ENCODE data around the gene PRELP.

PRELP gene

DNA sequence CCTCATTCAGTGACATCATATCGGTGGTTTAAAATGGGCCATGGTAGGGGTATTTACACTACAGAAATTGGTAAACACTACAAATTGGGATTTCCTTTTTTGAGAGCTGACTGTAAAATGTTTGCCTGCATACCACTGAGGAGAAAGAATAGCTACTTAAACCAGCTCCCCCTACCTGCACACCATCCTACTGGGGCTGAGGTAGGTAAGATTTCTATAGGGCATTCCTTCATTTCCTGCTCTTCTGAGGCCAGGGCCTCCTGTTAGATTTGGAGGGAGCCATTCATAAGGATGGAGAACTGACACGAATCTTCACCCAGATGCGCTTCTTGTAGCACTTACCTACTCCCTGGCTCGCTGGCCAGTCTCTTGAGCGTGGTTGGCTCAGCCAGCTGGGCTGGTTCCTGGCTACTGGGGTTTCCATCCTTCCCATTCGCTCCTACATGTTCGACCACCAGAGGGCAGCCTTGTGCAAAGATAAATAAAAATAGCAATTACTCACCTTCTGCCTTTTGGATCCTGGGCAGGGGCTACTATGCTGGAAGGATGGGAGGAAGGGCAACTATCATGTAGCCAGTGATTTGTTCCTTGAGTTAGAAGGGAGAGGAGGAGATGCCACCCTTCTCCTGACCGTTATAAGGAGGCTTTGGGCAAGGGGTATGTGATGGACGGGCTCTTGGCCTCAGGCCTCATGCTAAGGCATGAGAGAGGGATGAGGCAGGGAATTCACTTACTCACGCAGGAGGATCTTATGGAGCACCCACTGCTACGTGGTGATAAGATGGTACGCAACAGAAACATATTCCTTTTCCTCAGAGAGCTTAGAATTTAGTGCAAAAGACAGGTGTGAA lies 29.0 kb downstream of the PRELP start (continued):
- TF ChIP-seq BCL11A (tag by site-specific recombination; IDR thresholded peaks at IDR 0.05; ENCODE audit: low read depth) (no peak), ZNF677 (tag by site-specific recombination; IDR thresholded peaks at IDR 0.05) (no peak), GLI4 (tag by site-specific recombination; IDR thresholded peaks at IDR 0.05) (no peak), ZSCAN23 (tag by site-specific recombination; IDR thresholded peaks at IDR 0.05) (no peak), ZNF571 (tag by site-specific recombination; IDR thresholded peaks at IDR 0.05) (no peak), ZNF548 (tag by site-specific recombination; IDR thresholded peaks at IDR 0.05) (no peak), ZFP37 (tag by site-specific recombination; IDR thresholded peaks at IDR 0.05) (0 out of 2 replicates have a peak, but pooled peaks have one; percentile 39), ZNF175 (tag by site-specific recombination; IDR thresholded peaks at IDR 0.05) (no peak), ZNF366 (tag by site-specific recombination; conservative IDR thresholded peaks at IDR 0.05) (peak; percentile 63), ZNF10 (tag by site-specific recombination; IDR thresholded peaks at IDR 0.05) (no peak), GLIS2 (tag by site-specific recombination; IDR thresholded peaks at IDR 0.05) (no peak), ZNF221 (tag by site-specific recombination; IDR thresholded peaks at IDR 0.05; ENCODE audit: borderline replicate concordance) (no peak)
- TF ChIP-seq, protein P1, sequence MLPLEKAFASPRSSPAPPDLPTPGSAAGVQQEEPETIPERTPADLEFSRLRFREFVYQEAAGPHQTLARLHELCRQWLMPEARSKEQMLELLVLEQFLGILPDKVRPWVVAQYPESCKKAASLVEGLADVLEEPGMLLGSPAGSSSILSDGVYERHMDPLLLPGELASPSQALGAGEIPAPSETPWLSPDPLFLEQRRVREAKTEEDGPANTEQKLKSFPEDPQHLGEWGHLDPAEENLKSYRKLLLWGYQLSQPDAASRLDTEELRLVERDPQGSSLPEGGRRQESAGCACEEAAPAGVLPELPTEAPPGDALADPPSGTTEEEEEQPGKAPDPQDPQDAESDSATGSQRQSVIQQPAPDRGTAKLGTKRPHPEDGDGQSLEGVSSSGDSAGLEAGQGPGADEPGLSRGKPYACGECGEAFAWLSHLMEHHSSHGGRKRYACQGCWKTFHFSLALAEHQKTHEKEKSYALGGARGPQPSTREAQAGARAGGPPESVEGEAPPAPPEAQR (tag by site-specific recombination; IDR thresholded peaks at IDR 0.05) = no peak

DNA sequence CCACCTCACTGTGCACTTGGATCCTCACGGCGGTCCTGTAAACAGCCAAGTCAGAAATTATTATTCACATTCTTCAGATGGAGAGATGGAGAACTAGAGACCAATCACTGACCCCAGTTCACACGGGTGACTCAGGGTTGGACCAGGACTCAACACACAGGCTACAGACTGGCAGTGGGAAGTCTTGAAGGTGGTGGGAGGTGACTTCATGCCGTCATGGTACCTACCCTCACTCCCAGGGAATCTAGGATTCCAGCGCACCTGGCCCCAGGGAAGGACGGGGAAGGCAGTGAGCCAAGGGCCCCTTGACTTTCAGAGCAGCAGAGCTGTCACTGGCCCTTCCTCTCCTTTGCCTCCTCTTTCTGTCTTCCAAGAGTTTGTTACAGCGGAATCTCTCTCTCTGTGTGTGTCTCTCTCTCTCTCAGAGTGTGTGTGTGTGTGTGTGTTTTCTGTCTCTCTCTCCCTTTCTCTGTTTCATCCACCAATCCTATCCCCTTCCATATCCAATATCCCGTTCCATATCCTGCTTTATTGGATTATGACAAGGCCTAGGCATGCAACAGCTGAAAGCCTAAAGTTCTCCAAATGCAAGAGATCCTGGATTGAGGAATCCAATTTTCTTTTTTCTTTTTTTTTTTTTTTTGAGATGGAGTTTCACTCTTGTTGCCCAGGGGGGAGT lies 30.1 kb downstream of the PRELP start:
- ChIA-PET CTCF (interaction anchor here (0.6 to 11.2 kb wide), 21 partner anchors 9 to 643 kb away, joined by 3 to 205 read pairs (median 7); no protein-coding TSS in a partner anchor), POLR2A (interaction anchor here (0.6 to 1.3 kb wide), 2 partner anchors 29 to 196 kb away, joined by 3 to 4 read pairs; no protein-coding TSS in a partner anchor)

DNA sequence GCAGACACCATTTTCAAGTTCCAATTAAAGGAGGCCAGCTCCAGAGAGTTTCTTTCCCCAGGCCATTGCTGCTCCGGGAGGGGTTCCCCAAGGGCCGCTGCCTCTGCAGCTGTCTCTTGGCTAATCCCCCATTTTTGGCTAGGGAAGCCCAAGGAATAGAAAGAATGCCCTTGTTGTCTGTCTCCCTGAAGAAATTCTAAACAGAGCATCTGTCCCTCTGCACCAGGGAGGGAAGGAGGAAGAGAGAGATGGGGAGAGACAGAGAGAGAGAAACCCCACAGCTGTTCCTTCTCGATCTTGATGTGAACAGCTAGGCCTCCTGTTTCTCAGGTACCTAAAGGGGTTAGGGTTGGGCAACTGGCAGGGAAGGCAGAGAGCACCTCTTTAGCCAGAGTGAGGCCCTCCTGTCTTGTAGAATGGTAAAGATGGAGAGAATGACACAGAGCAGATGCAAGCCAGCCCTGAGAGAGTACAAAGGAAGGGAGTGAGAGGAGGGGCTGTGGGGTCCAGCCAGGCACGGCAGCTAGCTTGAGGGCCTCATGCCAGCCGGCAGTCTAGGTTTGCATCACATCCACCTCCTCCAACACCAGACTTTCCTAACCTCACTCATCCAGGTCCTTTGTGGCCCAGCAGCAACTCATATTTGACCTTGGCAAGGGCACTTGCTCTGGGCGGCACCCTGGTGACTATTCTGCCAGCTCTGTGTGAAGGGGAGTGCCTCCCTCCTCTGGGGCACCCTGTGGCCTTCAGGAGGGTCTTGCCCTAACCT lies 31.4 kb downstream of the PRELP start:
- Histone ChIP-seq H3K36me3 (ENCODE audit: control insufficient read depth in 2 of 2, insufficient read depth in 1 of 2, low read length in 2 of 2) (no peaks in the 10 kb centered on the region), H3K4me3 (ENCODE audit: low read depth, low read length) (no peak overlapping the region), H3K27ac (ENCODE audit: extremely low read depth, low read depth, low read length) (no peak overlapping the region), H3K4me1 (ENCODE audit: control insufficient read depth, insufficient read depth, low read length) (no peaks in the 10 kb centered on the region), H3K9me3 (ENCODE audit: control insufficient read depth, insufficient read depth, low read depth, low read length) (no peaks in the 10 kb centered on the region)
- ChIA-PET CTCF (interaction anchor here (0.6 to 11.2 kb wide), 13 partner anchors 19 to 467 kb away, joined by 3 to 205 read pairs (median 4); no protein-coding TSS in a partner anchor), POLR2A (interaction anchor here (1.3 kb wide), 1 partner anchor 194 kb away, joined by 4 read pairs; no protein-coding TSS in a partner anchor)
- TF ChIP-seq ZNF596 (tag by site-specific recombination; IDR thresholded peaks at IDR 0.05) (no peak), ZNF521 (tag by site-specific recombination; IDR thresholded peaks at IDR 0.05) (no peak), ZNF514 (tag by site-specific recombination; IDR thresholded peaks at IDR 0.05) (no peak), IKZF3 (tag by site-specific recombination; IDR thresholded peaks at IDR 0.05) (no peak), ZNF792 (tag by site-specific recombination; IDR thresholded peaks at IDR 0.05) (no peak), ZNF548 (tag by site-specific recombination; IDR thresholded peaks at IDR 0.05) (no peak), YY1 (tag by site-specific recombination; IDR thresholded peaks at IDR 0.05) (no peak), ZNF2 (tag by site-specific recombination; IDR thresholded peaks at IDR 0.05) (no peak)
- TF ChIP-seq, protein P2, sequence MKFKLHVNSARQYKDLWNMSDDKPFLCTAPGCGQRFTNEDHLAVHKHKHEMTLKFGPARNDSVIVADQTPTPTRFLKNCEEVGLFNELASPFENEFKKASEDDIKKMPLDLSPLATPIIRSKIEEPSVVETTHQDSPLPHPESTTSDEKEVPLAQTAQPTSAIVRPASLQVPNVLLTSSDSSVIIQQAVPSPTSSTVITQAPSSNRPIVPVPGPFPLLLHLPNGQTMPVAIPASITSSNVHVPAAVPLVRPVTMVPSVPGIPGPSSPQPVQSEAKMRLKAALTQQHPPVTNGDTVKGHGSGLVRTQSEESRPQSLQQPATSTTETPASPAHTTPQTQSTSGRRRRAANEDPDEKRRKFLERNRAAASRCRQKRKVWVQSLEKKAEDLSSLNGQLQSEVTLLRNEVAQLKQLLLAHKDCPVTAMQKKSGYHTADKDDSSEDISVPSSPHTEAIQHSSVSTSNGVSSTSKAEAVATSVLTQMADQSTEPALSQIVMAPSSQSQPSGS (tag by site-specific recombination; IDR thresholded peaks at IDR 0.05; ENCODE audit: low read depth) = no peak
- TF ChIP-seq, protein P3, sequence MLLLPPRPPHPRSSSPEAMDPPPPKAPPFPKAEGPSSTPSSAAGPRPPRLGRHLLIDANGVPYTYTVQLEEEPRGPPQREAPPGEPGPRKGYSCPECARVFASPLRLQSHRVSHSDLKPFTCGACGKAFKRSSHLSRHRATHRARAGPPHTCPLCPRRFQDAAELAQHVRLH (tag by site-specific recombination; IDR thresholded peaks at IDR 0.05) = no peak

More for the DNA sequence above, 30.1 kb downstream of the PRELP start:
- TF ChIP-seq ZNF600 (tag by site-specific recombination; IDR thresholded peaks at IDR 0.05) (peak; percentile 90), SCRT2 (tag by site-specific recombination; IDR thresholded peaks at IDR 0.05) (0 out of 2 replicates have a peak, but pooled peaks have one; percentile 20), ZNF174 (tag by site-specific recombination; IDR thresholded peaks at IDR 0.05) (no peak), ZNF521 (tag by site-specific recombination; IDR thresholded peaks at IDR 0.05) (no peak), KLF7 (tag by site-specific recombination; IDR thresholded peaks at IDR 0.05; ENCODE audit: borderline replicate concordance) (no peak)
- TF ChIP-seq, protein P4, sequence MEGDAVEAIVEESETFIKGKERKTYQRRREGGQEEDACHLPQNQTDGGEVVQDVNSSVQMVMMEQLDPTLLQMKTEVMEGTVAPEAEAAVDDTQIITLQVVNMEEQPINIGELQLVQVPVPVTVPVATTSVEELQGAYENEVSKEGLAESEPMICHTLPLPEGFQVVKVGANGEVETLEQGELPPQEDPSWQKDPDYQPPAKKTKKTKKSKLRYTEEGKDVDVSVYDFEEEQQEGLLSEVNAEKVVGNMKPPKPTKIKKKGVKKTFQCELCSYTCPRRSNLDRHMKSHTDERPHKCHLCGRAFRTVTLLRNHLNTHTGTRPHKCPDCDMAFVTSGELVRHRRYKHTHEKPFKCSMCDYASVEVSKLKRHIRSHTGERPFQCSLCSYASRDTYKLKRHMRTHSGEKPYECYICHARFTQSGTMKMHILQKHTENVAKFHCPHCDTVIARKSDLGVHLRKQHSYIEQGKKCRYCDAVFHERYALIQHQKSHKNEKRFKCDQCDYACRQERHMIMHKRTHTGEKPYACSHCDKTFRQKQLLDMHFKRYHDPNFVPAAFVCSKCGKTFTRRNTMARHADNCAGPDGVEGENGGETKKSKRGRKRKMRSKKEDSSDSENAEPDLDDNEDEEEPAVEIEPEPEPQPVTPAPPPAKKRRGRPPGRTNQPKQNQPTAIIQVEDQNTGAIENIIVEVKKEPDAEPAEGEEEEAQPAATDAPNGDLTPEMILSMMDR (tag by site-specific recombination; IDR thresholded peaks at IDR 0.05) = no peak
- H3K9me3 ChIP-seq (ENCODE audit: control insufficient read depth, insufficient read depth, low read depth, low read length) = no peaks in the 10 kb centered on the region
- H3K36me3 ChIP-seq (ENCODE audit: control insufficient read depth in 2 of 2, insufficient read depth in 1 of 2, low read length in 2 of 2) = no peaks in the 10 kb centered on the region
- no peaks in the 10 kb centered on the region for H3K4me1 ChIP-seq (ENCODE audit: control insufficient read depth, insufficient read depth, low read length)
- no peak overlapping the region for H3K27ac ChIP-seq (ENCODE audit: extremely low read depth, low read depth, low read length)
- no peak overlapping the region for H3K4me3 ChIP-seq (ENCODE audit: low read depth, low read length)
